NCI-H2196 (cell line): ENCODE measurements around the gene SMOC1.

Experiments used
- DNase-seq: peaks from one replicate; lab custom pipeline; 2025; ENCODE audit not compliant: unreplicated experiment; lab: John Stamatoyannopoulos, UW

The SMOC1 gene

GRCh38 chr14:69979882-69980281 is 100.7 kb downstream of the SMOC1 start:
- peak; percentile 43 for DNase-seq

GRCh38 chr14:69980457-69981425 is 101.5 kb downstream of the SMOC1 start:
- DNase-seq = peak; percentile 96

- no peak for DNase-seq
Observed at GRCh38 chr14:69982220-69982839, 103.1 kb downstream of the SMOC1 start.

- no peak for DNase-seq
Observed at GRCh38 chr14:69982886-69983285, 103.7 kb downstream of the SMOC1 start.

- no peak for DNase-seq
Observed at GRCh38 chr14:69983317-69983716, 104.1 kb downstream of the SMOC1 start.

- DNase-seq = no peak
Observed at GRCh38 chr14:69985463-69985862, 106.2 kb downstream of the SMOC1 start.

- no peak for DNase-seq
Observed at GRCh38 chr14:69986336-69986735, 107.1 kb downstream of the SMOC1 start.

- no peak for DNase-seq
Observed at GRCh38 chr14:69987406-69988121, 108.3 kb downstream of the SMOC1 start.

- no peak for DNase-seq
Observed at GRCh38 chr14:69988979-69989378, 109.8 kb downstream of the SMOC1 start.

- DNase-seq = no peak
Observed at GRCh38 chr14:69989622-69990021, 110.4 kb downstream of the SMOC1 start.

GRCh38 chr14:69990323-69990722 is 111.1 kb downstream of the SMOC1 start:
- no peak for DNase-seq

GRCh38 chr14:69991422-69991821 is 112.2 kb downstream of the SMOC1 start:
- no peak for DNase-seq

- DNase-seq = no peak
Observed at GRCh38 chr14:69992564-69992963, 113.3 kb downstream of the SMOC1 start.

GRCh38 chr14:69993326-69993725 is 114.1 kb downstream of the SMOC1 start:
- DNase-seq = no peak

- DNase-seq = no peak
Observed at GRCh38 chr14:69994002-69994401, 114.8 kb downstream of the SMOC1 start.

- no peak for DNase-seq
Observed at GRCh38 chr14:69996216-69996615, 117.0 kb downstream of the SMOC1 start.

GRCh38 chr14:69997849-69998248 is 118.6 kb downstream of the SMOC1 start:
- peak; percentile 81 for DNase-seq

GRCh38 chr14:69999261-69999674 is 120.1 kb downstream of the SMOC1 start:
- peak; percentile 96 for DNase-seq

GRCh38 chr14:70000601-70001000 is 121.4 kb downstream of the SMOC1 start:
- DNase-seq = no peak

GRCh38 chr14:70002589-70003346 is 123.6 kb downstream of the SMOC1 start:
- no peak for DNase-seq

GRCh38 chr14:70004791-70005190 is 125.6 kb downstream of the SMOC1 start:
- no peak for DNase-seq
